WTC11 (cell line): ENCODE results near the gene MSL1. TPM values are rescaled to one million over a fixed set of nuclear protein-coding genes. Genes with fewer than 3 reads are reported as not detected.
A peak's percentile ranks its signal among the peaks of the same experiment; 100 is the strongest.

ENCODE experiments used
- ATAC-seq: fragments of 200-7000 bp; cut with Tn5 transposase; 2 replicates; pipeline ENCODE4 v1.10.0; 2021; ENCODE audit warnings: mild to moderate bottlenecking, moderate library complexity
- CTCF ChIA-PET: fragments of 300-600 bp; sonication (Branson Sonifier 250); formaldehyde crosslinking; loops from one replicate; lab custom pipeline; 2021; ENCODE audit warnings: antibody characterized with exemption; lab: Charles Lee
- POLR2A ChIA-PET: fragments of 350-600 bp; sonication (Branson Sonifier 250); formaldehyde crosslinking; loops from one replicate; lab custom pipeline; 2021; ENCODE audit warnings: antibody characterized with exemption; lab: Charles Lee
- DNase-seq: peaks from one replicate; pipeline ENCODE4 v3.0.0; 2021; ENCODE audit warnings: low spot score
- H3K27ac Mint-ChIP-seq: 2 replicates; pipeline ENCODE4 v1.8.0; 2021; ENCODE audit warnings: mixed read lengths
- H3K27me3 Mint-ChIP-seq: 2 replicates; pipeline ENCODE4 v1.8.0; 2021; ENCODE audit warnings: low read depth, mild to moderate bottlenecking, moderate library complexity, mixed read lengths
- H3K36me3 Mint-ChIP-seq: 2 replicates; pipeline ENCODE4 v1.8.0; 2021; ENCODE audit warnings: mixed read lengths
- H3K4me1 Mint-ChIP-seq: 2 replicates; pipeline ENCODE4 v1.8.0; 2022; ENCODE audit warnings: mixed read lengths
- H3K4me3 Mint-ChIP-seq: 2 replicates; pipeline ENCODE4 v1.8.0; 2021; ENCODE audit warnings: mild to moderate bottlenecking, moderate library complexity, mixed read lengths
- H3K9me3 Mint-ChIP-seq: 2 replicates; pipeline ENCODE4 v1.8.0; 2021; ENCODE audit warnings: mixed read lengths
- ARID4B ChIP-seq: sonication (generic); formaldehyde crosslinking; IDR thresholded peaks from 2 replicates; pipeline ENCODE4 v1.8.0; 2023; ENCODE audit warnings: missing genetic modification reagents, mild to moderate bottlenecking, borderline replicate concordance
- ATF3 ChIP-seq: sonication (generic); formaldehyde crosslinking; conservative IDR thresholded peaks from 2 replicates; pipeline ENCODE4 v1.8.1; 2022; ENCODE audit warnings: mild to moderate bottlenecking, missing genetic modification reagents
- FOXP4 ChIP-seq: sonication (generic); formaldehyde crosslinking; IDR thresholded peaks from 2 replicates; pipeline ENCODE4 v1.8.0; 2022; ENCODE audit warnings: mild to moderate bottlenecking, missing genetic modification reagents
- HMGA2 ChIP-seq: fragments of 250-450 bp; sonication (Bioruptor Pico); IDR thresholded peaks from 2 replicates; pipeline ENCODE4 v1.4.0; 2021; ENCODE audit warnings: mild to moderate bottlenecking, moderate library complexity
- HMGXB4 ChIP-seq: sonication (generic); formaldehyde crosslinking; IDR thresholded peaks from 2 replicates; pipeline ENCODE4 v1.8.1; 2023; ENCODE audit warnings: mild to moderate bottlenecking, moderate library complexity, missing genetic modification reagents
- NR2C2 ChIP-seq: sonication (generic); formaldehyde crosslinking; IDR thresholded peaks from 2 replicates; pipeline ENCODE4 v1.8.0; 2022; ENCODE audit warnings: mild to moderate bottlenecking, missing genetic modification reagents
- NR3C1 ChIP-seq: sonication (generic); formaldehyde crosslinking; conservative IDR thresholded peaks from 2 replicates; pipeline ENCODE4 v1.8.1; 2023; ENCODE audit warnings: low read depth, mild to moderate bottlenecking, missing genetic modification reagents
- PRDM15 ChIP-seq: sonication (generic); formaldehyde crosslinking; IDR thresholded peaks from 2 replicates; pipeline ENCODE4 v1.8.0; 2022; ENCODE audit warnings: missing genetic modification reagents
- SMAD3 ChIP-seq: sonication (generic); formaldehyde crosslinking; IDR thresholded peaks from 2 replicates; pipeline ENCODE4 v1.8.0; 2022; ENCODE audit warnings: missing genetic modification reagents, mild to moderate bottlenecking, borderline replicate concordance
- SMAD4 ChIP-seq: sonication (generic); formaldehyde crosslinking; IDR thresholded peaks from 2 replicates; pipeline ENCODE4 v1.8.0; 2022; ENCODE audit warnings: mild to moderate bottlenecking, missing genetic modification reagents
- ZNF232 ChIP-seq: sonication (generic); formaldehyde crosslinking; IDR thresholded peaks from 2 replicates; pipeline ENCODE4 v1.8.0; 2022; ENCODE audit warnings: mild to moderate bottlenecking, missing genetic modification reagents
- ZNF396 ChIP-seq: fragments of 250-450 bp; sonication (Bioruptor Pico); IDR thresholded peaks from 2 replicates; pipeline ENCODE4 v1.8.0; 2021; ENCODE audit warnings: mild to moderate bottlenecking, moderate library complexity, borderline replicate concordance
- ZNF512 ChIP-seq: sonication (generic); formaldehyde crosslinking; IDR thresholded peaks from 2 replicates; pipeline ENCODE4 v1.8.1; 2022; ENCODE audit warnings: missing genetic modification reagents, borderline replicate concordance
- total RNA-seq: library from RNA; stranded (reverse); gene quantifications from 3 replicates; pipeline ENCODE4 v1.2.3, GENCODE V29; 2021

Gene MSL1
- total RNA-seq, 1 experiment from 2014 or later = 78.1 TPM

- no peaks in the 10 kb centered on the region for H3K9me3 Mint-ChIP-seq
- TF ChIP-seq NR3C1 (CRISPR knock-in tag) (no peak), FOXP4 (no peak), PRDM15 (CRISPR knock-in tag) (no peak), HMGA2 (no peak), ZNF512 (CRISPR knock-in tag) (no peak), ARID4B (no peak), ZNF232 (no peak), SMAD3 (CRISPR knock-in tag) (no peak), HMGXB4 (CRISPR knock-in tag) (no peak), NR2C2 (CRISPR knock-in tag) (no peak), ATF3 (CRISPR knock-in tag) (no peak), SMAD4 (CRISPR knock-in tag) (no peak), ZNF396 (CRISPR knock-in tag) (no peak)
- DNase-seq (no peak), ATAC-seq (no peak)
- H3K36me3 Mint-ChIP-seq = no peaks in the 10 kb centered on the region
- peaks cover 63% of the 10 kb centered on the region for H3K4me1 Mint-ChIP-seq
- no peak overlapping the region for H3K4me3 Mint-ChIP-seq
- ChIA-PET POLR2A (interaction anchor here (0.5 to 2.8 kb wide), 3 partner anchors 15 to 1689 kb away, joined by 3 to 9 read pairs (median 4); no protein-coding TSS in a partner anchor), CTCF (interaction anchor here (0.6 to 7.3 kb wide), 9 partner anchors 8 to 60 kb away, joined by 3 to 252 read pairs (median 4); partner anchors contain the start of gene THRA)
- H3K27me3 Mint-ChIP-seq = no peaks in the 10 kb centered on the region
- H3K27ac Mint-ChIP-seq = peak overlapping the region; percentile 15; the same call in 1 of the 2 replicates
These were observed 48.2 kb upstream of the MSL1 start for GRCh38 chr17:40073454-40074174.
